GM21825 (cell line): Measurements from ENCODE around the gene RELT.

Experiments
- ATAC-seq: cut with Tn5 transposase; IDR thresholded peaks from one replicate; pipeline ENCODE4 v1.9.1; 2021; ENCODE audit warnings: mild to moderate bottlenecking, moderate library complexity; ENCODE audit not compliant: unreplicated experiment

The RELT gene

GRCh38 chr11:73375830-73376159 lies 404 bp upstream of the RELT start:
- ATAC-seq: no peak

- no peak for ATAC-seq
These were observed 817 bp downstream of the RELT start for GRCh38 chr11:73376803-73377629.

- ATAC-seq: no peak
These were observed 3.1 kb downstream of the RELT start for GRCh38 chr11:73379189-73379880.

DNA sequence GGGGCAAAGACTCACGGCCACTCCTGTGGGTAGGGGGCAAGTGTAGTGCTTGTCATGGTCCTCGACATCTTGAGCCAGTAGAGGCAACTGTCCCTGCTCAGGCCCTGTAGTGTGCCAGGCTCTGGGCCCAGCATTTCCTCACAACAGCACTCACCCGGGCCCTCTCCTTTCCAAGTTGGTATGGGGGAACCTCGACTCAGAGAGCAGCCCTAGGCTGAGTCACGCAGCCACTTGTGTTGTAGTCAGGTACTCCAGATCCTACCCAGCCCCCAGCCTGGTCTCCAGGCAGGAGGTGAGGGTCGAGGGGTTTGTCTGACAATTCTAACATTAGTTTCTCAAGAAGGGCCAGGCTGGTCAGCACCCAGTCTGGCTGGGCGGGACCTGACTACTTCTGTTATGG lies 4.1 kb downstream of the RELT start:
- no peak for ATAC-seq

DNA sequence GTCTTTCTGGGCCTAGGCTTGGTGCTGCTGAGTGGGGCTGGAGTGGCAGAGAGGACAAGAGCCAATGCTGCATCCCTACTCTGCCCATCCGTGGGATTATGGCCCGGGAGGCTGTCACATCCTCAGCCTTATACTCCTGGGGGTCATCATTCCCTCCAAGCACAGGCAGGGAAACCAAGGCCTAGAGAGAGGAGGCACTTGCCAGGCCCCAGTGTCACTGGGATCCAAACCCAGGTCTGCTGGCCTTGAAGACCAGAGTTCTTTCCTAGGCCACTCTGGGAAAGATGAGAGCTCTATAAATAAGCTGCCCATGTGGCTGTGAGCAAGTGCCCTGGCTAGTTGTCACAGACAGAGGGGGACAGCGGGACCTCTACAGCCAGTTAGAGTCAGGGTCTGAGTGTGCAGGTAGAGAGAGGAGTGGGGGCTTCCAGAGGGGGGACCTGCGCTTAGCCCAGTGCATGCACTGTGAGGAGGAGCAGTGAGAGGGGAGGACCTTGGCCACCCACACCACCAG lies 4.8 kb downstream of the RELT start:
- ATAC-seq: no peak

- ATAC-seq: no peak
These were observed 5.4 kb downstream of the RELT start for GRCh38 chr11:73381589-73381988.

DNA sequence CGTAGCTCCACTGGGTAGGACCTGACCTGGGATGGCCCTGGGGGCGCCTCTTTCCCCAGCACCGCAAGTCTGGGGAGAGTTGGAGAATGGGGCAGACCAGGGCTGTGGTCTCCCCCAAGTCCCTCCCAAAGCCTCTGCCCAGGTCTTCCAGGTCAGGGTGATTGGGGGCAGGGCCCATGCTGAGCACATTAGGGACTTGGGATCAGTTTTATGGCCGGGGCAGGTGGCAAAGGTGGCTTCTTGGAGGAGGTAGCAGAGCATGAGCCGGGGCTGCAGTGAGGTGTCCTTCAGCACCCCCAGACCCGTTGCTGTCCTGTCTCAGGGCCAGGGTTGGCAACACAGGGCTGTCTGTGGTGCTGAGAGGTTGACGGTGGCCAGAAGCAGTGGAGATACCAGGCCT lies 6.0 kb downstream of the RELT start:
- ATAC-seq: no peak

DNA sequence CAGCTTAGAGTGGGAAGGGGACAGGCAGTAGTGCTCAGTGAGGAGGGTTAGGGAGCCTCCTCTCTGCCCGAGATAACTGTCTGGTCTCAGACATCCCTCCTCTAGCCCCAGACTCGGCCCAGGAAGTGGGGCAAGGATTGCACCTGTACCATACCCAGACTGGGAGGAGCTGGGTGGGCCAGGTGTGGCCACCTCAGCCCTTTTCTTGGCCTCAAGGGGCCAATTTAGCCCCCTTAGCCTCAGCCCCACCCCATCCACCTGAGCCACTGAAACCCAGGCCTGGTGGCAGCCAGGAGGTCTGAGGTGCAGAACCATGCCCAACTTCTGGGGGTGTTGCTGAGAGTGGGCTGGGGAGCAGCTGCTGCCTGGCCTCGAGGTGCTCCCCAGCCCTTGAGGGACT lies 6.5 kb downstream of the RELT start:
- no peak for ATAC-seq

- ATAC-seq: no peak
These were observed 7.3 kb downstream of the RELT start for GRCh38 chr11:73383249-73384124.

DNA sequence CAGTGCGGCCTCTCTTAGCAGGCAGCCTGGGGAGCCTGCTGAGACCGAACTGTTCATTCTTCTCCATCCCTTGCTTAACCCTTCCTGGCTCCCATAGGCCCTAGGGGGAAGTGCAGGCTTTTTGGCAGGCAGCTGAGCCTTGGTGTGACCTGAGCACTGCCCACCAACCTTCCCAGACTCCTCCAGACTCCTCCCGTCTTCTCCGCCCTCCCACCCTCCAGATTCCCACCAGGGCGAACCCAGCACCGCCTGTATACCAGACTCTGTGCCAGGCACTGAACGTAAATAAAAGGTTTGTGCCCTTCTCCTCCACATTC lies 7.9 kb downstream of the RELT start:
- ATAC-seq: no peak

DNA sequence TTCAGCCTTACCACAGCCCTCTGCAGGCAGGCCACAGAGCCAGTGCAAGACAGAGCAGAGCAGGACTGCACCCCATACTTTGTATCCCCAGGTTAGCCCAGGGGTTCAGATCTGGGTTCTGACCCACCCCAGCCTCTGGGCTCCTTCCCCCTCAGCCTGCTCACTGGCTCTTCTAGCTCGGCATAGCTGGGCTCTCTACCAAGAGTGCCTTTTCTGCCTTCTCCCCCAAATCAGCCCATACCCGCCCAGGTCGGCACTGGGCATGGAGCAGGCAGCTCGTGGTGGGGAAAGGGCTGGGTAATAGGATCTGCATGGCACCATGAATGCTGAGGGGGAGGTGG lies 8.3 kb downstream of the RELT start:
- no peak for ATAC-seq

GRCh38 chr11:73384872-73385689 lies 8.9 kb downstream of the RELT start:
- peak; percentile 44 for ATAC-seq

DNA sequence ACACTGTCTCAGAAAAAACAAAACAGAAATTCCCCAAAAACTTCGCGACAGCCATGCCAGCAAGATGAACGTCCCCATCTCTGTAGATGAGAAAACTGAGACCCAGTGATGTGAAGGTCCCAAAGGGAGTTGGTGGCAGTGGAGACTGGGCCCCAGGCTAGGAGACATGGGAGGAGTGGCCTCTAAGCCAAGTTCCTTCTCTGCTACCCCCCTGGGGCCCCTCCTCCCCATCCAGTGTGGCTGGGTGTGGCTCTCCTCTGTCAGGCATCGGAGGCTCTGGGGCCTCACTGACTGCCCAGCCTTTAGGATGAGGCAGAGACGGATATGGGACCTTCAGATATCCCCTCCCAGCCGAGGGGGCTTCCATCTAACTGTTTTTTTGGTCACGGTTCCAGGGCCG lies 9.8 kb downstream of the RELT start:
- no peak for ATAC-seq

GRCh38 chr11:73386546-73386945 lies 10.3 kb downstream of the RELT start:
- no peak for ATAC-seq

DNA sequence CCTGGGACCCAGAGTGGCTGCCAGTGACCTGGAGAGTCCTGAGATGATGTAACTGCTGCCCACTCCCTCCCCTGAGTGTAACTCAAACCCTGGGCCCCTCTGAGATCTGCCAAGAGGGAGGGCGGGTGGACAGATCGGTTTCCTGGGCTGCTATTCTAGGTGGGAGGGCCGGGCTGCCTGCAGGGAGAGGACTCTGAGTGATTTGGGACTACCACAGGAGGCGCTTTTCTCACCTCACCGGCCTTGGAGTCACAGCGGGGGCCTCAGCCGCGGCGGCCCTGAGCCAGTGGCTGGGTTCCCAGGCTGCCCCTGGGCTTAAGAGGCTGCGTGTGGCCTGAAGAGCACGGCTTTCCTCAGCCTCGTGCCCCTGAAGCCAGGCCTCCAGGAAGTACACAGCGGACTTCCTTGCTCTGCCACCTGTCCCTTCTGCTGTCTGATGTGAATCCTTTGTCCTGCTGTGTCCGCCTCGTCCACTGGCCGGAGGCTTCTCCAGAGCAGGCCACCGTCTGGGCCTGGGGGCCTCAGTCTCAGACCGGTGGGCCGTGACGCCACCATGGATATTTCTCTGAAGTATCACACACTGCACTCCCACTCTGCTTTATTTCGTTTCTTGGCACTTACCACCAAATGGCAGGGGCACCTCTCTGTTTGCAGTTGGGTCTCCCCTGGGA lies 11.5 kb downstream of the RELT start:
- ATAC-seq: no peak

GRCh38 chr11:73388265-73389133 lies 12.3 kb downstream of the RELT start:
- ATAC-seq: no peak

GRCh38 chr11:73389134-73389525 lies 12.9 kb downstream of the RELT start:
- no peak for ATAC-seq

- ATAC-seq: no peak
These were observed 13.7 kb downstream of the RELT start for GRCh38 chr11:73389916-73390315.
